Measurements from ENCODE around the gene TROAP.

TROAP gene

DNA sequence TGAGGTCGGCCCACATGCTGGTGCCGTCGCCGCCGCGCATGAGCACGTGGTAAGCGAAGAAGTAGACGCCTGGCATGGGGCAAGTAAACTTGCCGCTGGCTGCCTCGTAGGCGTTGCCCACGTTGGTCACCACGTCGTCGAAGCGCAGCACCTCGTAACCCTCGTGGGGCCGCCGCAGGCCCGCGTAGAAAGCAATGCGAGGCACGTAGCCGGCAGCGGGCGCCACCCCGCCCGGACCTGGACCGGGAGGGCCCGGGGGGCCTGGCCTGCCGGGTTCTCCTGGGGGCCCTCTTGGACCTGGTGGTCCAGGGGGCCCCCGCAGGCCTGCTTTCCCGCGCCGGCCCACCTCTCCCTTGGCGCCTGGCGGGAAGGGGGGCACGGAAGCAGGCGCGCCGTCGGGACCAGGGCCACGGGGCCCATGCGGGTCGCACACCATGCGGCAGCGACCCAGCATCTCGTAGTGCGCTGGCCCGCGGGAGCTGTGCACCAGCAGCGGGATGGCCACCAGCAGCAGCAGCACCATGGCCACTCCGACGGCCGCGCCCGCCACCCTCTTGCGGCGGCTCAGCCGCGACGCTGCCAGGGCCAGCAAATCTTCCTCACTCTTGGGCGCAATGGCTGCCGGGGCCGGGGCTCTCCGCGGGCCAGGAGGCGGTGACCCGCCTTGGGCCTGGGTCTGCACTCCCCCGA, 13.0 kb downstream of the TROAP start:
- peaks cover 21% of the 10 kb centered on the region for H3K4me1 ChIP-seq
- DNase-seq = no peak
- peak overlapping the region; percentile 76 for H3K4me3 ChIP-seq (ENCODE audit: low read depth, low read length)
- H3K36me3 ChIP-seq = peaks cover 2% of the 10 kb centered on the region
- H3K9me3 ChIP-seq = no peaks in the 10 kb centered on the region
- H3K27me3 ChIP-seq = peaks cover 3% of the 10 kb centered on the region; the same call in 1 of the 2 replicates
- TF ChIP-seq, protein P1, sequence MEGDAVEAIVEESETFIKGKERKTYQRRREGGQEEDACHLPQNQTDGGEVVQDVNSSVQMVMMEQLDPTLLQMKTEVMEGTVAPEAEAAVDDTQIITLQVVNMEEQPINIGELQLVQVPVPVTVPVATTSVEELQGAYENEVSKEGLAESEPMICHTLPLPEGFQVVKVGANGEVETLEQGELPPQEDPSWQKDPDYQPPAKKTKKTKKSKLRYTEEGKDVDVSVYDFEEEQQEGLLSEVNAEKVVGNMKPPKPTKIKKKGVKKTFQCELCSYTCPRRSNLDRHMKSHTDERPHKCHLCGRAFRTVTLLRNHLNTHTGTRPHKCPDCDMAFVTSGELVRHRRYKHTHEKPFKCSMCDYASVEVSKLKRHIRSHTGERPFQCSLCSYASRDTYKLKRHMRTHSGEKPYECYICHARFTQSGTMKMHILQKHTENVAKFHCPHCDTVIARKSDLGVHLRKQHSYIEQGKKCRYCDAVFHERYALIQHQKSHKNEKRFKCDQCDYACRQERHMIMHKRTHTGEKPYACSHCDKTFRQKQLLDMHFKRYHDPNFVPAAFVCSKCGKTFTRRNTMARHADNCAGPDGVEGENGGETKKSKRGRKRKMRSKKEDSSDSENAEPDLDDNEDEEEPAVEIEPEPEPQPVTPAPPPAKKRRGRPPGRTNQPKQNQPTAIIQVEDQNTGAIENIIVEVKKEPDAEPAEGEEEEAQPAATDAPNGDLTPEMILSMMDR (IDR thresholded peaks at IDR 0.05; ENCODE audit: low read depth, low read length) = no peak

DNA sequence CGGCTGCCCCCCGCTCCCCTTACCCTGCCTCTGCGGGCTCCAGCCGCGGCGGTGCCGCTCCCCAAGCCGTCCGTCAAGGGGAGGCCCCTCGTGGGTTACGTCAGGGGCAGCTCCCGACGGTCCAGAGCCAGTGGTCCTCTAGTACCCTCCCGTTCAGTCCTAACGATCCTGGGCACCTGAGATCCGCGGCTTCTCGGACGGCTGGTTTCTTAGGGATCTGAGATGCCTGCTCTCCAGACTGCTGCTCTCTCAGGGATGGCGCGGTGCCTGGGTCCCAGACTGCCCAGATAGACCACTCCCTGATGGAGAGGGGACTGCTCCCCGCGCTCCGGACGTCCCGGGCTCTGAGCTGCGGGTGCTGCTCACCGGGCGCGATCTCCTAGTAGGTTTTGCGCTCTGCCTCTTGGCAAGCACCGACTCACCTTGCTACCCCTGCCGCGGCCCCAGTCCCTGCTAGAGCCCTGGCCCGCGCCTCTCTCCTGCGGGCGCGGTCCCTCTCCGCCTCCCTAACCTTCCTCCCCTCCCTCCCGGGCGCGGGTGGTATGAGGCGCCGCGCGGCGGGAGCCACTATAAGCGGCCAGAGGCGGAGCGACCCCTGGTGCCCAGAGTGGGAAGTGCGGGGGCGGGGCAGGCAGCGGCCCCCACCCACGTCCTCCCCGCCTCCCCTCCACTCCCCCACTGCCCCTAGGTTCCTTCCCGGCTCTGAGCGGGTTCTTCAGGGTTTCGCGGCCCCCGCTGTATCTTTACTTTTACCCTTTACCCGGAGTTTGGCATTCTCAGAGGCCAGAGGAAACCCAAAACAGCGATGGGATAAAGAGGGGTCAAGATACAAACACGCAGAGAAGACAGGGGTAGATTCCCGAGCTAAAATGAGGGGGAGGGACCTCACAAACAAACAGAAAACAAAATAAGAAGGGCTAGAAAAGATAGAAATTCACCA, 13.9 kb downstream of the TROAP start, which contains the start of gene C1QL4:
TSS of gene C1QL4 (minus strand) at position 544 of the 940 bp plus-strand sequence. CDS start 711 bp downstream, outside the sequence.
- Histone ChIP-seq H3K4me3 (ENCODE audit: low read depth, low read length) (peak within 1 kb of the TSS; percentile 76), H3K36me3 (no peaks in the 10 kb centered on the region), H3K27me3 (peaks cover 3% of the 10 kb centered on the region; the same call in 1 of the 2 replicates), H3K4me1 (peaks cover 16% of the 10 kb centered on the region), H3K9me3 (no peaks in the 10 kb centered on the region)
- peak; percentile 91 for DNase-seq
- TF ChIP-seq, protein P1 (IDR thresholded peaks at IDR 0.05; ENCODE audit: low read depth, low read length) = peak; percentile 80

DNA sequence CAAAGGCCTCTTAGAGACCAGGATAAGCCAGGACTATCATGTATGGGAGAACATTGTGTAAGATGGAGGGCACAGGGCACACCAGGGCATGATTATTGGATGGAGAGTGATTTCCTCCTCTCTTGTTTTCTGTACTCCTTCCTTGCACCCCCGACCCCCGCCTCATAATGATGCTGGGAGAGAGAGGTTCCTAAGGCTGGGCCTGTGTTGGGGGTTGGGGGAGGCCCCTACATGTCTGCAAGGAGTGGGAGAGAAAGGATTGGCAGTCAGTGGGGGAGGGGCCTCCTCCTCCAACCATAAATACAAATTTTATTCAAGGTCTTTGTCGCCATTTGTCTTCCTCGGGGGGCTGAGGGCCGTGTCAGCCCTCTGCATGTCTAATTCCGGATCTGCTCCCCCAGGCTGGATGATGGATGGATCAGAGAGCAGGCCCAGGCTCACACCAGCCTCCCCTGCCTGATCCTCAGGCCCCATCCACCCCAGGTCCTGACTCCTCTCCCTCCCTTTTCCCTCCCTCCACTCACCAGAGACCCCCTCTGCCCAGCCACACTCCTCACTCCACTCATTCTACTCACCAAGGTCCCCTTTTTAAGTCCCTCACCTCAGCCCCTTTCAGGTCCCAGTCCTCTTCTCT, 15.9 kb downstream of the TROAP start:
- TF ChIP-seq, protein P1 (IDR thresholded peaks at IDR 0.05; ENCODE audit: low read depth, low read length) = no peak
- no peak for DNase-seq
- no peaks in the 10 kb centered on the region for H3K9me3 ChIP-seq
- H3K36me3 ChIP-seq = no peaks in the 10 kb centered on the region
- H3K4me3 ChIP-seq (ENCODE audit: low read depth, low read length) = no peak overlapping the region
- peaks cover 5% of the 10 kb centered on the region; the same call in 1 of the 2 replicates for H3K27me3 ChIP-seq
- H3K4me1 ChIP-seq = peaks cover 14% of the 10 kb centered on the region

DNA sequence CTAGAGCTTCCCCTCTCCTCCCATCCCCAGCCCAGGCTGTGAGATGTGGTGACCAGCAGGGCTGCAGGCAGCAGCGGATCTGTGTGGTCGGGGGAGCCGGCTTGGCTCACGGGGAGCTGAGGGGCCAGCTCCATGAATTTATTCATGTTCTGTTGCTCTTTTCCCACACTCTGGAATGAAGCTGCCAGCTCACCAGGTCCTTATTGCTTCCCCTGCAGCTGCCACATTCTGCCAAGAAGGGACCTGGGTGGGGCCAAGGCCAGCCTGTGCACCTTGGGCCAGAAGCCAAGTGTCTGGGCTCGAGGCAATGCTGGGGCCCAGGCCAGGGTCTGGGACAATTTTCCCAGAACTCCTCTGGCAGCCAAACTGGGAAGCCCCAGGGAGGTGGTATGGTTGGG, 16.4 kb downstream of the TROAP start:
- Histone ChIP-seq H3K27me3 (peaks cover 5% of the 10 kb centered on the region; the same call in 1 of the 2 replicates), H3K36me3 (no peaks in the 10 kb centered on the region), H3K9me3 (no peaks in the 10 kb centered on the region), H3K4me1 (peaks cover 14% of the 10 kb centered on the region), H3K4me3 (ENCODE audit: low read depth, low read length) (no peak overlapping the region)
- no peak for DNase-seq
- TF ChIP-seq, protein P1 (IDR thresholded peaks at IDR 0.05; ENCODE audit: low read depth, low read length) = no peak

DNA sequence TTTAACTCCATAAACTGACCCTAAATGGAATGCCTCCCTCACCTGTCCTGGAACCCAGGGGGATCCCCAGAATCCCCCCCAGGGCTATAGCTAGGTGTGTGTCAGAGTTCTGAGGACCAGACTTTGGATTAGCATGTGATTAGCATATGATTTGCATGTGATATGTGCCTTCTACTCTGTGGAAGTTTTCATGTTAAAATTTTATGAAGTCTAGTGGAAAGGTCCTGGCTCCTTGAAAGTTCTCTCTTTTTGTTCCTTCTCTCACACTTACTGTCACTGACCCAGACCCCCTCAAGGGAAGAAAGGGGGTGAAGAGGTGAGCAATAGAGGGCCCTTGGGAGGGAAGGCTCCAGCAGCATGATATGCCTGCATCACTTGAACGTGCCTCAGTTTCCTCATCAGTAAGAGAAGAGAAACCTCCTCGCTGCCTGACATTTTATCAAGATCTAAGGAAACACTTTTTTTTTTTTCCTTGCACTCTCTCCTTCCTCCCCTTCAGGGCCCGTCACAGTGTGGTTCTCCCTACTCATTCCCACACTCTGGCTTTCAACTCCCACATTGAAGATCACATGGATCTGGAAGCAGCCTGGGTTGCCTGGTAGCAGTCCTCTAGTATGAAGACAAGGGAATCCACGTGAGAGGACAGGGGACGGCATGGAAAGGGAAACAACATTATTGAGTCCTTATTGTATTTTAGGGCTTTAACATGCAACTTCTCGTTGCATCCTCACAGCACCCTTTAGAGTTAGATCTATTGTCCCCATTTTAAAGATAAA, 17.2 kb downstream of the TROAP start:
- Histone ChIP-seq H3K27me3 (peaks cover 5% of the 10 kb centered on the region; the same call in 1 of the 2 replicates), H3K36me3 (no peaks in the 10 kb centered on the region), H3K4me3 (ENCODE audit: low read depth, low read length) (no peak overlapping the region), H3K9me3 (no peaks in the 10 kb centered on the region), H3K4me1 (peaks cover 14% of the 10 kb centered on the region)
- DNase-seq = no peak
- TF ChIP-seq, protein P1 (IDR thresholded peaks at IDR 0.05; ENCODE audit: low read depth, low read length) = no peak
